ENCODE data around the gene C1QL3.

DNA sequence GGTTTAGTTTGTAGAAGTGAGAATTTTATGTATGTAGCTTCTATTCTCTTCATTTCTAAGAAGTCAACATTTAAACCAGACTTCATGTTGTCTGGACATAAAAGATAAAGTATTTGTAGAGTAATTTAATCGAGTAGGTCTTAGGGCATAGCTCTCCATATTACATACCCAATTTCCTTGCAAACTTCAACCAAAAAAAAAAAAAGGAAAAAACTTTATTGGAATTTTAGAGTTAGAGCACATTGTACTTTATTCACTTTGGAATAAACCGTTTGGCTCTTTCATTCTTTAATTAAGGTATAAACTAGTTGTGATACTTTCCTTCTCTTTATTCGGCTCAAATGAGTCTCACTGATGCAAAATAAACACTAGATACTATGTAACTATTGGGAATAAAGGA is 48.9 kb downstream of the C1QL3 start:
- TF ChIP-seq, protein P1, sequence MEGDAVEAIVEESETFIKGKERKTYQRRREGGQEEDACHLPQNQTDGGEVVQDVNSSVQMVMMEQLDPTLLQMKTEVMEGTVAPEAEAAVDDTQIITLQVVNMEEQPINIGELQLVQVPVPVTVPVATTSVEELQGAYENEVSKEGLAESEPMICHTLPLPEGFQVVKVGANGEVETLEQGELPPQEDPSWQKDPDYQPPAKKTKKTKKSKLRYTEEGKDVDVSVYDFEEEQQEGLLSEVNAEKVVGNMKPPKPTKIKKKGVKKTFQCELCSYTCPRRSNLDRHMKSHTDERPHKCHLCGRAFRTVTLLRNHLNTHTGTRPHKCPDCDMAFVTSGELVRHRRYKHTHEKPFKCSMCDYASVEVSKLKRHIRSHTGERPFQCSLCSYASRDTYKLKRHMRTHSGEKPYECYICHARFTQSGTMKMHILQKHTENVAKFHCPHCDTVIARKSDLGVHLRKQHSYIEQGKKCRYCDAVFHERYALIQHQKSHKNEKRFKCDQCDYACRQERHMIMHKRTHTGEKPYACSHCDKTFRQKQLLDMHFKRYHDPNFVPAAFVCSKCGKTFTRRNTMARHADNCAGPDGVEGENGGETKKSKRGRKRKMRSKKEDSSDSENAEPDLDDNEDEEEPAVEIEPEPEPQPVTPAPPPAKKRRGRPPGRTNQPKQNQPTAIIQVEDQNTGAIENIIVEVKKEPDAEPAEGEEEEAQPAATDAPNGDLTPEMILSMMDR (IDR thresholded peaks at IDR 0.05) = no peak
- TF ChIP-seq POLR2A (IDR thresholded peaks at IDR 0.05) (no peak), POLR2AphosphoS5 (IDR thresholded peaks at IDR 0.05) (no peak)

Measured in upper lobe of left lung (tissue), 4 donors.